HG03095 (cell line): ENCODE data around the gene PCGF3.
"Not testable (repeated sequence)": the region's sequence is repeated elsewhere in the genome, so short reads cannot be mapped to it uniquely, and the experiment has no call there.

Source experiments
- ATAC-seq: cut with Tn5 transposase; IDR thresholded peaks from one replicate; pipeline ENCODE4 v1.9.1; 2021; ENCODE audit warnings: moderate library complexity; ENCODE audit not compliant: unreplicated experiment

The PCGF3 gene

GRCh38 chr4:780255-780654 is 74.6 kb downstream of the PCGF3 start:
- ATAC-seq: not testable (repeated sequence)

- ATAC-seq: no peak
Measured at GRCh38 chr4:780716-781492, 75.3 kb downstream of the PCGF3 start.

GRCh38 chr4:781493-782216 is 76.0 kb downstream of the PCGF3 start:
- peak; percentile 96 for ATAC-seq

- no peak for ATAC-seq
Measured at GRCh38 chr4:784401-785331, 79.0 kb downstream of the PCGF3 start.

- no peak for ATAC-seq
Measured at GRCh38 chr4:785332-786073, 79.9 kb downstream of the PCGF3 start.

GRCh38 chr4:786074-786741 is 80.6 kb downstream of the PCGF3 start:
- ATAC-seq: no peak

- no peak for ATAC-seq
Measured at GRCh38 chr4:786861-787300, 81.2 kb downstream of the PCGF3 start.

- ATAC-seq: no peak
Measured at GRCh38 chr4:787561-787981, 81.9 kb downstream of the PCGF3 start.

GRCh38 chr4:788006-788635 is 82.5 kb downstream of the PCGF3 start:
- no peak for ATAC-seq

GRCh38 chr4:788636-789297 is 83.1 kb downstream of the PCGF3 start:
- ATAC-seq: no peak

- no peak for ATAC-seq
Measured at GRCh38 chr4:789571-790465, 84.2 kb downstream of the PCGF3 start.

GRCh38 chr4:790466-790820 is 84.8 kb downstream of the PCGF3 start:
- ATAC-seq: no peak

GRCh38 chr4:791252-791897 is 85.7 kb downstream of the PCGF3 start:
- no peak for ATAC-seq

GRCh38 chr4:791898-792625 is 86.4 kb downstream of the PCGF3 start:
- ATAC-seq: no peak

GRCh38 chr4:792626-793092 is 87.0 kb downstream of the PCGF3 start:
- no peak for ATAC-seq

- no peak for ATAC-seq
Measured at GRCh38 chr4:793093-793861, 87.6 kb downstream of the PCGF3 start.
